CD8-positive, alpha-beta memory T cell (primary cell): ENCODE measurements around the gene S100A10. TPM values are rescaled to one million over a fixed set of nuclear protein-coding genes. Genes with fewer than 3 reads are reported as not detected.

ENCODE experiments used
- CTCF ChIA-PET: fragments of 350-600 bp; sonication (Branson Sonifier 250); formaldehyde crosslinking; loops from one replicate; lab custom pipeline; 2021; ENCODE audit warnings: antibody characterized with exemption; lab: Charles Lee
- POLR2A ChIA-PET: fragments of 350-600 bp; sonication (Branson Sonifier 250); formaldehyde crosslinking; loops from one replicate; lab custom pipeline; 2021; ENCODE audit warnings: antibody characterized with exemption; lab: Charles Lee
- DNase-seq, 5 donors: peaks; one replicate each; pipeline versions ENCODE4 v3.0.0 to v3.0.0-alpha.2; 2020 to 2022; ENCODE audit warnings: mixed read lengths in 1 of 5
- H3K27ac ChIP-seq: one replicate; pipeline ENCODE4 v1.7.0; 2013; ENCODE audit warnings: low read depth, mild to moderate bottlenecking, low read length, moderate library complexity
- H3K27me3 ChIP-seq: 2 replicates; pipeline ENCODE4 v1.7.0; 2013; ENCODE audit warnings: low read length, mild to moderate bottlenecking; ENCODE audit not compliant: insufficient read depth, poor library complexity, severe bottlenecking
- H3K36me3 ChIP-seq: 2 replicates; pipeline ENCODE4 v1.7.0; 2013; ENCODE audit warnings: mild to moderate bottlenecking, low read length, moderate library complexity; ENCODE audit not compliant: insufficient read depth
- H3K4me1 ChIP-seq: 2 replicates; pipeline ENCODE4 v1.7.0; 2013; ENCODE audit warnings: mild to moderate bottlenecking, low read length, moderate library complexity; ENCODE audit not compliant: insufficient read depth
- H3K4me3 ChIP-seq: 2 replicates; pipeline ENCODE4 v1.7.0; 2013; ENCODE audit warnings: mild to moderate bottlenecking, low read length
- H3K9me3 ChIP-seq: 2 replicates; pipeline ENCODE4 v1.7.0; 2013; ENCODE audit warnings: mild to moderate bottlenecking, low read length
- H3K27ac Mint-ChIP-seq, 8 donors: one replicate each; pipeline ENCODE4 v1.8.0; 2020 to 2021; ENCODE audit warnings: mixed read lengths in 8 of 8, mild to moderate bottlenecking in 6 of 8, inconsistent platforms in 3 of 8, moderate library complexity in 3 of 8
- H3K27me3 Mint-ChIP-seq, 2 donors: one replicate each; pipeline ENCODE4 v1.8.0; 2020 to 2021; ENCODE audit warnings: mixed read lengths in 2 of 2, mild to moderate bottlenecking in 1 of 2, moderate library complexity in 1 of 2
- H3K36me3 Mint-ChIP-seq, 3 donors: one replicate each; pipeline ENCODE4 v1.8.0; 2020 to 2021; ENCODE audit warnings: mixed read lengths in 3 of 3, inconsistent platforms in 1 of 3, mild to moderate bottlenecking in 1 of 3
- H3K4me1 Mint-ChIP-seq, 3 donors: one replicate each; pipeline ENCODE4 v1.8.0; 2020 to 2021; ENCODE audit warnings: mixed read lengths in 3 of 3, inconsistent platforms in 1 of 3, mild to moderate bottlenecking in 1 of 3
- H3K4me3 Mint-ChIP-seq, 7 donors: one replicate each; pipeline ENCODE4 v1.8.0; 2020 to 2021; ENCODE audit warnings: mixed read lengths in 7 of 7, mild to moderate bottlenecking in 6 of 7, moderate library complexity in 4 of 7, inconsistent platforms in 2 of 7
- H3K9me3 Mint-ChIP-seq, 5 donors: one replicate each; pipeline ENCODE4 v1.8.0; 2020 to 2022; ENCODE audit warnings: mixed read lengths in 5 of 5, mild to moderate bottlenecking in 3 of 5, moderate library complexity in 2 of 5, inconsistent platforms in 1 of 5
- polyA plus RNA-seq: library from polyadenylated mRNA; unstranded; fragments of 300-500 nt; fragmentation: Illumina TruSeq; gene quantifications from one replicate; pipeline ENCODE4 v1.2.3, GENCODE V29; 2021
- total RNA-seq, 2 experiments: library from RNA; stranded (reverse); gene quantifications; one replicate each; pipeline ENCODE4 v1.2.3, GENCODE V29; 2021

S100A10 gene
- total and polyA plus RNA-seq, 3 experiments from 2014 or later = 263 to 1,167 (median 279) TPM

- H3K4me3 Mint-ChIP-seq = no peak overlapping the region
- no peak for DNase-seq
Measured at GRCh38 chr1:151936653-151937052, 57.0 kb downstream of the S100A10 start.

GRCh38 chr1:151935894-151936602 lies 57.6 kb downstream of the S100A10 start:
- no peaks in the 10 kb centered on the region for H3K36me3 ChIP-seq
- Mint-ChIP-seq H3K36me3 (no peaks in the 10 kb centered on the region), H3K27me3 (peaks cover 4 to 5% of the 10 kb centered on the region in 2 donors), H3K4me1 (peaks cover 2 to 9% (median 8%) of the 10 kb centered on the region in 3 donors), H3K27ac (no peak overlapping the region), H3K9me3 (no peaks in the 10 kb centered on the region), H3K4me3 (no peak overlapping the region)
- H3K27ac ChIP-seq = no peak overlapping the region
- no peak overlapping the region for H3K4me3 ChIP-seq
- no peaks in the 10 kb centered on the region for H3K27me3 ChIP-seq
- ChIA-PET CTCF (interaction anchor here (0.9 to 11.7 kb wide), 7 partner anchors 14 to 79 kb away, joined by 3 to 153 read pairs (median 4); no protein-coding TSS in a partner anchor), POLR2A (interaction anchor here (0.7 kb wide), 1 partner anchor 14 kb away, joined by 4 read pairs; no protein-coding TSS in a partner anchor)
- no peak for DNase-seq
- H3K4me1 ChIP-seq = no peaks in the 10 kb centered on the region
- no peaks in the 10 kb centered on the region for H3K9me3 ChIP-seq

More at GRCh38 chr1:151936653-151937052, 57.0 kb downstream of the S100A10 start:
- Mint-ChIP-seq H3K27ac (no peak overlapping the region), H3K27me3 (peaks cover 4 to 5% of the 10 kb centered on the region in 2 donors), H3K4me1 (peaks cover 8 to 15% (median 12%) of the 10 kb centered on the region in 3 donors), H3K36me3 (no peaks in the 10 kb centered on the region), H3K9me3 (no peaks in the 10 kb centered on the region)
- ChIA-PET POLR2A (no interaction called here), CTCF (interaction anchor here (0.6 to 11.7 kb wide), 4 partner anchors 48 to 469 kb away, joined by 3 to 153 read pairs (median 11); no protein-coding TSS in a partner anchor)
- no peaks in the 10 kb centered on the region for H3K36me3 ChIP-seq
- no peak overlapping the region for H3K27ac ChIP-seq
- H3K9me3 ChIP-seq = no peaks in the 10 kb centered on the region
- no peaks in the 10 kb centered on the region for H3K27me3 ChIP-seq
- H3K4me1 ChIP-seq = no peaks in the 10 kb centered on the region
- no peak overlapping the region for H3K4me3 ChIP-seq

GRCh38 chr1:151935154-151935553 lies 58.5 kb downstream of the S100A10 start:
- H3K4me1 Mint-ChIP-seq = peaks cover 2 to 6% (median 3%) of the 10 kb centered on the region in 3 donors
- Histone ChIP-seq H3K27me3 (no peaks in the 10 kb centered on the region), H3K36me3 (no peaks in the 10 kb centered on the region), H3K4me1 (no peaks in the 10 kb centered on the region), H3K9me3 (no peaks in the 10 kb centered on the region), H3K27ac (no peak overlapping the region), H3K4me3 (no peak overlapping the region)
- ChIA-PET CTCF (interaction anchor here (0.7 to 11.7 kb wide), 8 partner anchors 15 to 80 kb away, joined by 3 to 153 read pairs (median 5); no protein-coding TSS in a partner anchor), POLR2A (no interaction called here)
- peaks cover 4 to 5% of the 10 kb centered on the region in 2 donors for H3K27me3 Mint-ChIP-seq
- no peak overlapping the region for H3K4me3 Mint-ChIP-seq
- no peaks in the 10 kb centered on the region for H3K9me3 Mint-ChIP-seq
- peak overlapping the region in 2 of 8 donors; percentile 34 to 58 for H3K27ac Mint-ChIP-seq
- DNase-seq = no peak
- H3K36me3 Mint-ChIP-seq = no peaks in the 10 kb centered on the region

- ChIA-PET POLR2A (no interaction called here), CTCF (interaction anchor here (0.9 to 11.7 kb wide), 13 partner anchors 10 to 79 kb away, joined by 3 to 153 read pairs (median 3); no protein-coding TSS in a partner anchor)
- no peaks in the 10 kb centered on the region for H3K27me3 ChIP-seq
- Mint-ChIP-seq H3K4me1 (peaks cover 2 to 6% (median 3%) of the 10 kb centered on the region in 3 donors), H3K4me3 (peak overlapping the region in 1 of 7 donors; percentile 23), H3K36me3 (no peaks in the 10 kb centered on the region), H3K27ac (peak overlapping the region in 2 of 8 donors; percentile 20 to 72), H3K27me3 (peaks cover 4 to 5% of the 10 kb centered on the region in 2 donors), H3K9me3 (no peaks in the 10 kb centered on the region)
- no peaks in the 10 kb centered on the region for H3K9me3 ChIP-seq
- no peak overlapping the region for H3K4me3 ChIP-seq
- DNase-seq = peak in 4 of 5 donors; percentile 27 to 66 (median 57)
- no peak overlapping the region for H3K27ac ChIP-seq
- H3K36me3 ChIP-seq = no peaks in the 10 kb centered on the region
- no peaks in the 10 kb centered on the region for H3K4me1 ChIP-seq
Measured at GRCh38 chr1:151934048-151934493, 59.6 kb downstream of the S100A10 start.

Other genes with a start within 250 kb of the S100A10 start
- gene MRPL9, start 230.4 kb downstream of the S100A10 start, total RNA-seq = 100 to 1,000 TPM; 190 to 195 TPM
- 132 TPM for gene MRPL9, start 230.4 kb downstream of the S100A10 start, polyA plus RNA-seq
- gene TDRKH, start 203.4 kb downstream of the S100A10 start, total RNA-seq = 10 to 100 TPM; 16.4 to 17.4 TPM
- 20.5 TPM for gene TDRKH, start 203.4 kb downstream of the S100A10 start, polyA plus RNA-seq
- gene LINGO4, start 188.4 kb downstream of the S100A10 start, total RNA-seq = under 1 TPM in 1 of 2 experiments, not detected in 1; 0.09 TPM
- 0.28 TPM for gene LINGO4, start 188.4 kb downstream of the S100A10 start, polyA plus RNA-seq
- 1 to 10 TPM; 1.3 to 1.5 TPM for gene RORC, start 162.1 kb downstream of the S100A10 start, total RNA-seq
- gene RORC, start 162.1 kb downstream of the S100A10 start, polyA plus RNA-seq = 46.4 TPM
- 1 to 10 TPM; 1.9 to 2.0 TPM for gene C2CD4D, start 154.0 kb downstream of the S100A10 start, total RNA-seq
- 3.7 TPM for gene C2CD4D, start 154.0 kb downstream of the S100A10 start, polyA plus RNA-seq
- gene THEM5, start 140.1 kb downstream of the S100A10 start, total RNA-seq = not detected
- 0.38 TPM for gene THEM5, start 140.1 kb downstream of the S100A10 start, polyA plus RNA-seq
- gene THEM4, start 84.3 kb downstream of the S100A10 start, total RNA-seq = 10 to 100 TPM; 31.4 to 31.7 TPM
- 77.0 TPM for gene THEM4, start 84.3 kb downstream of the S100A10 start, polyA plus RNA-seq
- 100 to 1,000 TPM; 257 to 262 TPM for gene S100A11, start 43.1 kb upstream of the S100A10 start, total RNA-seq
- gene S100A11, start 43.1 kb upstream of the S100A10 start, polyA plus RNA-seq = 554 TPM
- not detected for gene TCHHL1, start 95.2 kb upstream of the S100A10 start, total RNA-seq
- not detected for gene TCHHL1, start 95.2 kb upstream of the S100A10 start, polyA plus RNA-seq
- gene TCHH, start 121.6 kb upstream of the S100A10 start, total RNA-seq = under 1 TPM; 0.09 to 0.11 TPM
- not detected for gene TCHH, start 121.6 kb upstream of the S100A10 start, polyA plus RNA-seq
- gene RPTN, start 165.4 kb upstream of the S100A10 start, total RNA-seq = not detected
- gene RPTN, start 165.4 kb upstream of the S100A10 start, polyA plus RNA-seq = not detected
- not detected for gene HRNR, start 230.3 kb upstream of the S100A10 start, total RNA-seq
- gene HRNR, start 230.3 kb upstream of the S100A10 start, polyA plus RNA-seq = not detected